ENCODE data around the gene MBNL1.

DNA sequence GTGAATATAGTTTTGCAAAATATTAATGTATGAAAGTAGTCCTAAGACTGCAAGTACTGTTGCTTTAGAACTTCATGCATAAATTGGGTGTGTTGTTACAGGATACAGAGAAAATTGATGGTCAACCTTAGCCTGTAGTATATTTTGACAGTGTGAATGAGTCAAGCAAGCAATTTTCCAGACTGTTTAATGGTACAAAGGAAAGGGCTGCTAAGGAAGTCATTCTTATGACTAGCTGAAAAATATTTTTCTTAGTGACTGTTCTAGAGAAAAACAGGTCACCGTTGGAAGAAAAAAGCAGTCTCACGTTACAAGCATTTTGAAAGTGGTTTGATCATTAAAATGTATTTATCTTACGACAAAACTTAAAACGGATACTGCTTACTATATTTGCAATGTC lies 49.2 kb downstream of the MBNL1 start:
- TF ChIP-seq CTCF (IDR thresholded peaks at IDR 0.05) (no peak), EP300 (IDR thresholded peaks at IDR 0.05) (no peak), POLR2A (IDR thresholded peaks at IDR 0.05) (no peak), POLR2AphosphoS5 (IDR thresholded peaks at IDR 0.05) (no peak)

Data from upper lobe of left lung (tissue), 4 donors.